Measurements from ENCODE around the gene CASK. TPM values are rescaled to one million over a fixed set of nuclear protein-coding genes. Genes with fewer than 3 reads are reported as not detected.
"Not testable (repeated sequence)": the region's sequence is repeated elsewhere in the genome, so short reads cannot be mapped to it uniquely, and the experiment has no call there.

Gene CASK
- total RNA-seq, 2 donors from 2014 or later, result 88.3 to 112 TPM

DNA sequence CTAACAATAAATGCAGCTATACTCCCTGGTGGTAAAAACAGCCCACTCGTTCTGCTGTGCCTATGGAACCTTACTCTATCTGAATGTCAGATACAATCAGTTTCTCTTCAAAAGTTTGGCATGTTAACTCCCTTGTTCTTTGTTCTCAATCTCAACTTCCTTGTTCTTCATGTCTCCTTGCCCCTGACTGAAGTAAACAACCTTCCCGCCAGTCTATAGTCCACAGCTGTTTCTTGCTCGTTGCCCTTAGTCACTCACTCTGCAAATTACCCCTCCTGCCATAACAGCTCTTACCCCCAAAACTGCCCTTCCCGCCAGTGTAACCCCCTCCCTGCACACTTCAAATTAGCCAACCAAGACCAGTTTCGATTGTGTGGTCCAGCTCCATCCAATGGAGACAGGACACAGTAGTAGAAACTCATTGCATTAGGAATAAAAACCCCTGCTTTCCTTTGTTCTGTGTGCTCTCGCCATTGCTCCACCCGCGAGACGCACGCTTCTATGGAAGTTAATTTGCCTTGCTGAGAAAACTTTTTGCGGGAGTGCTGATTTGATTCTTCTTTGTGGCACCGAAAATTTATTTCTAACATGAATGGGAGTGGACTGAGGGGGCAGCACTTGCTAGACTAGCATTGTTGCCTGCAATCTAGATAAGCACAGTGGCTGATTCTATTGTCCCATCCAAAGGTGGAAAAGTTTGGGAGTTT is 206.4 kb downstream of the CASK start:
- no peak for DNase-seq
- ATAC-seq, result peak; percentile 90
- intact Hi-C loops (cut with DNase I, micrococcal nuclease), result no loop called here

DNA sequence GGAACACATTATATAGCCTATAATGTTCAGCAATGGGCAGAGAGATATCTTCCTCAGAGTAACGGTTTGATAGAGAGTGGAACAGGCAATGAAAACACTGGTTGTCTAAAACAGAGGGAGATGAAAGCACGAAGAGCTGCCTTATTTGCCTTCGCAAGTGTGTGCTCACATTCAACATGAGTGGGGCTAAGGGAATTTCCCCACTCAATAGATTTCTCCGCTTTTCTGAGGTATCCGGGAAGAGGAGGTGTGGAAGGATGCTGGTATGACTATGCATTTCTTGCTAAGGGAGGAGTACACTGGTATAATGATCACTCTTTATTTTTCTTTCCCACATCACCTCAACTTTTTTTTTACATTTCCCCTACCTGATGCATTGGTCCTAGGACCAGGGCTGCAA is 207.1 kb downstream of the CASK start:
- intact Hi-C loops (cut with DNase I, micrococcal nuclease), result no loop called here
- DNase-seq, result no peak
- ATAC-seq, result peak; percentile 9

DNA sequence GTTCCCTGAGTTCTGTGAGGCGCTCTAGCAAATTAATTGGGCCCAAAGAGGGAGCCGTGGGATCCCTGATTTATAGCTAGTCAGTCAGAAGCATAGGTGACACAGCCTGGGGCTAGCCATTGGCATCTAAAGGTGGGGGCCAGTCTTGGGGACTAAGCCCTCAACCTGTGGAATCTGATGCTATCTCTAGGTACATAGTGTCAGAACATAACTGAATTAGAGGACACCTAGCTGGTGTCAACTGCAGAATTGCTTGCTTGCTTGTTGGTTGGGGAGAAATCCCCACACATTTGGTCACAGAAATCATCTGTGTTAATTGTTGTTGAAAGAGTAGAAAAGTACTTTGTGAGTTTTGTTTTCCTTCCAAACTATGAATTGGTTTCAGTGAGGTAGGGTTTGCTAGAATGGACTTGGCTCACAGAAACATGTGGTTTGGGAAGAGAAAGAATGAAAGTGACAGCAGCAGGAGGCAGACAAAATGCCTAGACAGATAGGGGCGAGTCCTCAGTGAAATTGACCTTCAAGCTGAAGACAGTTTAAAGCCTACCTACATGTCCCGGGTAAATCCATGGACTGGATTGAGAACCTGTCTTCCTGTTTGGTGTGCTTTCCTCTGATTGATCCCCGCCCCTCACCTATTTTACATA is 212.2 kb downstream of the CASK start:
- DNase-seq (no peak), ATAC-seq (no peak)
- intact Hi-C loops (cut with DNase I, micrococcal nuclease), result no loop called here

DNA sequence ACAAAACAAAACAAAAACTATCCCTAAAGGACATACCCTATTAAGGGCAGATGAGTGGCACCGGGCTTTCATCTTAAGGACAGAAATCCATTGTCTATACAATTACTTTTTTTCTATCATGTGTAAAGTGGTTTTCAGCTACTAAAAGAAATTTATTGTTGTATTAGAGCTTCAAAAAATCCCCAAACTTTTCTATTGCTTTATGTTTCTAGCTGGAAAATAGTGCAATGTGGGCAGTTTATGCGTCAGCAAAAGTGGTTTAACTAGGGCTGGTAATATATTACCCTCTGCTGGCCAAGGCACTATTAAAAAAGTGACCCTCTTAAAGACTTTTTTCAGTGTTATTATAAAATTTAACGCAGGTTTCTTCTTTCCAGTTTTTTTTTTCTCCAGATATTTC is 214.9 kb downstream of the CASK start:
- intact Hi-C loops (cut with DNase I, micrococcal nuclease), result no loop called here
- ATAC-seq (no peak), DNase-seq (no peak)

DNA sequence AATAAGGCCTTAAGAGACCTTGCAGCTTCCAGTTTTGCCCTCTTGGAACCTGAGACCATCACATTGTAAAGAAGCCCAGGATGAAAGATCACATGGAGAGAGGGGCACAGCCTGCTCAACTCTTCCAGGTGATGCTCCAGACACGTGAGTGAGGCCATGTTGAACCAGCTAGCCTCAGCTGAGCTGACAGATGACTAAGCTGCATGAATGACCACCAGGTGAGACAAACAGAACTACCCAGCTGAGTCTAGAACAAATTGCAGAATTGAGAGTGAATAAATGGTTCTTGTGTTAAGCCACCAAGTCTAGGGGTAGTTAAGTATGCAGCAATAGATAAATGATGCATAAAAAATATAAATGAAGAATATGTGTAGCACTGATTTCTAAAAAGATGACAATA is 216.1 kb downstream of the CASK start:
- no peak for DNase-seq
- intact Hi-C loops (cut with DNase I, micrococcal nuclease), result no loop called here
- ATAC-seq, result no peak

DNA sequence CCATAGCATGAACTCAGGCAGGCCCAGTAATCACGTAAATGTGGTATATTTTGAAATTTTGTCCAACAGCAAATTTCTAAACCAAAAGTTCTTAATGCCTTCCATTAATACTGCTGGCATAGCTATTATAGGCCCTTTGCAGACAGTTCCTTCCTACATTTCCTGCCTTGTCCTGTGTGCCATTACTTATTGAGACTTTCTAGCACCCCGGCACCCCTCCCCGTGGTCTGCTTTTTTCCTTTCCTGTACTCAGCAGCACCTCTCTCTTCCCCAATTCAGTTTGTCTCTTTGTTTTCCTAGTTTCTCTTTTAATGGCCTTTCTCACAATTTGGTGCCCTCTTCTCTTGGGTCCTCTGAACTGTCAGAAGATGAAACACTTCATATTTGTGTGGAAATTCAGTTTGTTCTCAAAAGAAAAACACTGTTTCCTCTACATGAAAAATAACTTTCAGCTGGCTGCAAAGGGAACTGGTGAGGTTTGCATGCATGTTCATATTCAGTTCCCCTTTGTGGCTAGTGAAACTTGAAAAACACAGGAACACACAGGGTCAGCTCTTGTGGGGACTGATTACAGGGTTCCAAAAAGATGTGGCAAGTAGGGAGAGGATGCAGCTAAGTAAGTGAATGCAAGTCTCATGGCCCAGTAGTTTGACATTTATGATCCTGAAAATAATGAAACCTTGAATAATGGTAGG is 217.5 kb downstream of the CASK start:
- DNase-seq (no peak), ATAC-seq (no peak)
- intact Hi-C loops (cut with DNase I, micrococcal nuclease), result no loop called here

DNA sequence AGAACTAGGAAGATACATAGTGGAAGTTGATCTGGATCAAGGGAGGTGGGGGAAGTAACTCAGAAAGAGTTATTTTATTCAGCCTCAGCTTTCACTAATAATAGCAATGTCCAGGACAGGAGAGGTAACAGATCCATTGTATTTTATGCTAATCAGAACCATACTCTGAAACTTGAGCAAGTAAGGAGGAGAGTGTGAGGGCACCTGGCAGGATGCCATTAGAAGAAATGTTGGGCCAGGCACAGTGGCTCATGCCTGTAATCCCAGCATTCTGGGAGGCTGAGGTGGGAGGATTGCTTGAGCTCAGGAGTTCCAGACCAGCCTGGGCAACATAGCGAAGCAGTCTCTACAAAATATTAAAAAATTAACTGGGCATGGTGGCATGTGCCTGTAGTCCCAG is 218.3 kb downstream of the CASK start:
- intact Hi-C loops (cut with DNase I, micrococcal nuclease), result no loop called here
- ATAC-seq, result no peak
- DNase-seq, result no peak

DNA sequence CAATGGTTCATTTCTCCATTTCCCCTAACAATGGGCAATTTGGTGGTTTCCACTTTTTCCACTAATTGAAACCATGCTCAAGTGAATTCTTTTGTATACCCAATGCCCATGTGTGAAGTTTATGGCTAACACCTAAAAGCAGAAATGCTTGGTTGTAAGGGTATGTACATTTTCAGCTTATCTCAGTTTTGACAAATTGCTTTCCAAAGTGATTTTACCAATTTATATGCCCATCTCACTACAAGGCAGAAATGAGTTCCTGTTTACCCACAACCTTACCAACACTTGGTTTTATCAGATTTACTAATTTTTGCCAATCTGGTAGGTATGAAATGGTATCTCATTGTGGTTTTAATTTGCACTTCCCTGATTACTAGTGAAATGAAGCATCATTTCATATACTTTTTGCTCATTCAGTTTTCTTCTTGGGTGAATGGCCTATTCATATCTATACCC is 219.8 kb downstream of the CASK start:
- no peak for DNase-seq
- intact Hi-C loops (cut with DNase I, micrococcal nuclease), result no loop called here
- ATAC-seq, result no peak

DNA sequence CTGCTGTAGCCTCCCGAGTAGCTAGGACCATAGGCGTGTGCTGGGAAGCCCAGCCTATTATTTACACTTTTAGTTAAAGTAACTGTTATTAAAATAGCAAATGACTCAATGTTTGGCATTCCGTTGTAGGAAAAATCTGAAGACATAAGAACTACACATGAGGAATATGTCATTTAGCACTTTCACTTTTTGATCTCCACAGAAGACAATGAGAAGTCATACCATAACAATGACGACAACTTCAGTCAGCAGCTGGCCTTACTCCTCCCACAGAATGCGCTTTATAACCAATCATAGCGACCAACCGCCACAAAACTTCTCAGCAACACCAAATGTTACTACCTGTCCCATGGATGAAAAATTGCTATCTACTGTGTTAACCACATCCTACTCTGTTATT is 227.9 kb downstream of the CASK start:
- no peak for ATAC-seq
- DNase-seq, result no peak
- intact Hi-C loops (cut with DNase I, micrococcal nuclease), result no loop called here

DNA sequence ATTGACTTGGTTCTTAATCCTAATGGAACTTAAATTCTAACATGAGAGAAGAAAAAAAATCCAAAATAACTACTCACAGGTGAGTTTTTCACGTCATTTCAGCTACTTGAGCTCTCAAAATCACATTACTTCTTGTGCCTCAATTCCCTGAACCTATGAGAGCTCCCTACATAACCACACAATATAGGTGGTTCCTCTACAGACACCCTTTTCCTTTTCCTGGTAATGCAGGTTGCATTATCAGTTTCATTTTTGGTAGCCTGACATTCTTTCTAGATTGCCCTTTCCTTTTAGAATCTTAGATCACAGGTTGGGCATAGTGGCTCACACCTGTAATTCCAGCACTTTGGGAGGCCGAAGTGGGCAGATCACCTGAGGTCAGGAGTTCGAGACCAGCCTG is 230.3 kb downstream of the CASK start:
- no peak for ATAC-seq
- no peak for DNase-seq
- intact Hi-C loops (cut with DNase I, micrococcal nuclease), result no loop called here

DNA sequence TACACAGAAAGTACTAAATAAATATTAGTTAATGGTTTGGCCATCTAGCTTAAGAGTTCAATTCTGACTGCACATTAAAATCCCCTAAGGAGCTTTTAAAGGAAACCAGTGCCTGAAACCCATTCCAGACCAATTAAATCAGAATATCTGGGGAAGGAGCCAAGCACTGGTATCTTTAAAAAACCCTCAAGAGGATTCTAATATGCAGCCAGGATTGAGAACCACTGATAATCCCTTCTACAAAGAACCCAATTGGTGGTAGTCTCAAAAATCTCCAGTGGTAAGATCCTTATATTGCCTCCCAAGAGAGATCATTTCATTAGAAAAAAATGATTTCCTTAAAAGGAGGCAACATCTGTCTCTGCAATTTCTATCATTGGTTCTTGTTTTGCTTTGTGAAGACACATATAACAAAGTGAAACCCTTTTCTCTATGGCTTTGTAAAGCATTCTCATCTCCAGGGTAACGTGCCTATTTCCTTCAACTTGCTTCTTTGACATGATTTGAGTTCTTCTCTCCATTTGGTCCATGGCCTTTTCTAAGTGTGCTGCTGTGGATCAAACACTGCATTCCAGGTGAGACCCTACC is 231.1 kb downstream of the CASK start:
- intact Hi-C loops (cut with DNase I, micrococcal nuclease), result no loop called here
- DNase-seq, result no peak
- ATAC-seq, result no peak

DNA sequence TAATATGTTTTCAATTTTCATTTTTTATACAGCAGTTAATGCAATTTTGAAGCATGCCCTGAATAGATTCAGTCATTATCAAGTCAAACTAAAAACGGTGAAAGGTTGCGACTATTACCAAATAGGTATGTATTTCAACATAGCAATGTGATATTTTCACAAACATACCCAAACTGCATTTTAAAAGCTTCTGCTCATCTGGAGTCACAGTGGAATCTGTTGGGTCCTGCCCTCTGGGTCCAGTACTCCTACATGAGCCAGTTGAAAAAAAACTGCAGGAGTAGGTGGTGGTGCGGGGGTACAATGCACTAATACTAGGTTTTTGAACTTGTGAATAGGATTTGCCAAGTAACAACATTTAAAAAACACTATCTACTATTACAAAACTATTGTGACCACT is 233.6 kb downstream of the CASK start:
- intact Hi-C loops (cut with DNase I, micrococcal nuclease), result no loop called here
- no peak for DNase-seq
- no peak for ATAC-seq

DNA sequence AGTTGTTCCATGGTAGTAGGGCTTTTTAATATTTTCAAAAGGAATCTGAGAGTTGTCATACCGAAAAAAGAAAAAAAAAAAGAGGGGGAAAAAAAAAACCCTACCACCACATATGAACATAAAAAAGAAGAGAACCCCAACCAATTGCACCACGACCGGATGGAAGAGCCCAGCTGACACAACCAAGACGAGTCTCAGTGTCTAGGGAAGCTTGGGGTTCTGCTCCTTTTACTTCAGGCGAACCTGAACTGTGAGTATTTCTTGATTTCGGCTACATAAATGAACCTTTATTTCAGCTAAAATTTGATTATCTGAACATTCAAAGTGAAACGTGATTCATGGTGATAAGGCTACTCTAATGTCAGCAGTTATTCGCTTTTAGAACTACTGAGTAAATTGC is 234.5 kb downstream of the CASK start, which contains the start of gene GPR34:
Gene GPR34, plus strand, starts transcription at position 139 of the 400 bp plus-strand sequence. CDS start 6,661 bp downstream, outside the sequence.
- no peak for ATAC-seq
- no peak for DNase-seq
- intact Hi-C loops (cut with DNase I, micrococcal nuclease), result no loop called here

DNA sequence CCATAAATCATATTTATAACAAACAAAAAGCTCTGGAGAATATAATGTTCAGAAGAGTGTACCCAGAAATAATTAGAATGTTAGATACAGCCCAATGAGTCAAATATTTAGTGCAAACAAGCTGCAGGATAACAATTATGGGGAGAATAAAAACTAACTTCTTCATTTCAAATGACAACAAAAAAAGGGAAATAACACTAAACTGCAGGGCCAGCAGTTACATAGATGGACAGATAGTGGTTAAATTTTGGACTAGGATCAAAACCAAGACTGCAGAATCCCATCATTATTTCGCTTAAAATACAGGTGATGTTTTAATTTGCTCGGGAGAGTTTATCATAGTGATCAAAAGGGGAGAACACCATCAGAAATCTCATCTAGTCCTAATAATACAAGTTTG is 235.2 kb downstream of the CASK start:
- DNase-seq (no peak), ATAC-seq (no peak)
- intact Hi-C loops (cut with DNase I, micrococcal nuclease), result no loop called here

DNA sequence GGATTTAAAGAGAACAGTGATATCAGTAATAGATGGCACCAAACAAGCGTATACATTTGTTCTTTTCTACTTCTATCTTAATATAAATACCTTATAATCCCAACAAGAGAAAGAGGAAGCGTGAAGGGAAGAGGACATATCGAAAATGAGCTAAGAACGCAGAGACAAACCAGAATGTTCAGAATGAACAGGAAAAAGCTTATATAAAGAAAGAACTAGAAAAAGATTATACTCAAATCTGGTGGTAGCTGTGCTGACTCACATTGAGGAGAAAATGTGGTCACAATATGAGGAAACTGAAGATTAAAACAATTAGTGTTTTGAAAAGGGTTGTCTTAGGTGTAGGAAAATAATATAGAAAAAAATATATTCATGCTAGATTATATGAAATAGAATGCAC is 236.6 kb downstream of the CASK start:
- intact Hi-C loops (cut with DNase I, micrococcal nuclease), result no loop called here
- DNase-seq (no peak), ATAC-seq (no peak)

DNA sequence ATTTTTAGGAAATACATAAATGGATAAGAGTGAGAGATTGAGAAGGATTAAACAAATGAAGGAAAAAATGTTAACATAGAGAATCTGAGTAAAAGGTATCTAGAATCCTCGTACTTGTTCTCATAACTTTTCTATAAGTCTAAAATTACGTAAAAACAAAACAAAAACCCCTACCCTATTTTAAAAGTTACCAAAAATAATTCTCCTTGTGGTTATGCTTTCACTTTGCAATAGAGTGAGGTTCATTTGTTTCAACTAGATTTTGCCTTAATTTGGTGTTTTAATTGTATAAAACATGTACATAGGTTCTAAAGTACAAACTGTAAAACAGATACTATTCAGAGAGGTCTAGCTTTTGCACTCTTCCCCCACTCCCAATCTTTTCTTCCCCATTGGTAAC is 238.4 kb downstream of the CASK start:
- DNase-seq (no peak), ATAC-seq (no peak)
- intact Hi-C loops (cut with DNase I, micrococcal nuclease), result no loop called here

DNA sequence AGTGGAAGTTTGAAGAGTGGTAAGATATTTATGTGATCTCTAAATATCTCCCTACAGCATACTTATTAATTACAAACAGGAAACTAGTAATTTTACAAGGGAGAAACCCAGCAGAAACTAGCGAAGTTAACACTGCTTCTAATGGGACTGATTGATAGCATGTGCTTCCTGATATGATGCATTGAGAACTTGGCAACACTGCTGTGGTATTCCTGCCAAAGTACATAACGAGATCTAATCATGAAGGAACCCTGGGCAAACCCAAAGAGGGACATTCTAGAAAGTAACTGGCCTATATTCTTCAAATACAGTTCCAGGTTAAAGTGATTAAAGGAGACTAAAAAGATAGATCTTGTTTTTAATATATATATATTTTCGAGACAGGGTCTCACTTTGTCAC is 239.2 kb downstream of the CASK start:
- DNase-seq, result no peak
- intact Hi-C loops (cut with DNase I, micrococcal nuclease), result no loop called here
- ATAC-seq, result peak; percentile 53

DNA sequence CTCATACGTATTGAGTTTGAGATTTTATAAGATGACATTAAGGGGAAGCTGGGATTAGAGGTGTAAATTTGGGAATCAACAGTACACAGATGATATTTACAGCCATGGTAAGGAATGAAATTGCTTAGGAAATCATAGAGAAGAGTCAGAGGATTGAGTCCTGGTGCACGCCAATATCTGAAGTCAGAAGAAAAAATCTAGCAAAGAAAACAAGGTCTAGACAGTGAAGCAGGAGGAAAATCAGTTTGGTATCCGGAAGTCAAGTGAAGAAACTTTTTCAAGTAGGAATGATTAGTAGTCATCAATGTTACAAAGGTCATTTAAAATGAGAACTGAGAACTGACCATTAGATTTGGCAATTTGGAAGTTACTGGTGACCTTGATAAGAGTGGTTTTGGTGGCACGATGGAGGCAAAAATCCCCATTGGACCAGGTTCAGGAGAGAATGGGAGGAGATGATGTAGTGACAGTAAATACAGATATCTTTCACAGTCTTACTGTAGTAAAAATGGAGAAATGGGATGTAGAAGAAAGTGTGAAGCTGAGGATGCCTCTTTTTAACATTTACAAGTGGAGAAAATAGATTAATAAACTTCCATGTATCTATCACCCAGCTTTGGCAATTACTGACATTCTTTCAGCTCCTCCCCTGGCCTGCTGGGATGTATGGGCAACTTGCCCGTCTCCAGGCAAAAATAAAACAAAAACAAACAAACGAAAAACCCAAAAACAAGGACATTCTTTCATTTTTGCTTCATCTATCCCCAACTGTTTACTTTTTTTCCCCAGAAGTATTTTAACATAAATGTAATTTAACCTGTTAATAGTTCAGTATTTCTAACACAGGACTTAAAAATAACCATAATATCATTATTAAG is 245.9 kb downstream of the CASK start:
- intact Hi-C loops (cut with DNase I, micrococcal nuclease), result no loop called here
- no peak for DNase-seq
- no peak for ATAC-seq

DNA sequence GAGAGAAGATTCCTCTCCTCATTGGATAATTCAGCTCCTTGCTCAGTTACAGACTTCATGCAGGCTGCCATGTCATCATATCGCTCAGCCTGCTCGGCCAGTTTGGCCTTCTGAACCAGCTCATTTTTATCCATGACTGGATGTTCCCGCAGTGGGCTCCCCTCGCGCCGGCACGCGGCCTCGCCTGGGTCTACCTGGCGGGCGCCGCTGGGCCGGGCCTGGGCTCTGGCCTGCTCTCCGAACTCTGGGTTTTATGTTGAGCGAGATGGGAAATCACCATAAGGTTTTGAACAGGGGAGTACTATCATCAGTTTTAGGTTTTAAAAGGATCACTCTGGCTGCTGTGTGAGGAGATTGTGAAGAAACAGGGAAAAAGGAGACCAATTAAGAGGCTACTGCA is 247.0 kb downstream of the CASK start:
- ATAC-seq; intact Hi-C loops (cut with DNase I, micrococcal nuclease); DNase-seq: not testable (repeated sequence)

Data from left colon (tissue), 2 donors.